Limb (tissue), 2 donors: ENCODE measurements around the gene ICE2.

Experiments used
- DNase-seq, 2 donors: peaks; one replicate each; pipeline ENCODE4 v3.0.0-alpha.2; 2016; ENCODE audit errors: extremely low spot score in 2 of 2

The ICE2 gene, protein sequence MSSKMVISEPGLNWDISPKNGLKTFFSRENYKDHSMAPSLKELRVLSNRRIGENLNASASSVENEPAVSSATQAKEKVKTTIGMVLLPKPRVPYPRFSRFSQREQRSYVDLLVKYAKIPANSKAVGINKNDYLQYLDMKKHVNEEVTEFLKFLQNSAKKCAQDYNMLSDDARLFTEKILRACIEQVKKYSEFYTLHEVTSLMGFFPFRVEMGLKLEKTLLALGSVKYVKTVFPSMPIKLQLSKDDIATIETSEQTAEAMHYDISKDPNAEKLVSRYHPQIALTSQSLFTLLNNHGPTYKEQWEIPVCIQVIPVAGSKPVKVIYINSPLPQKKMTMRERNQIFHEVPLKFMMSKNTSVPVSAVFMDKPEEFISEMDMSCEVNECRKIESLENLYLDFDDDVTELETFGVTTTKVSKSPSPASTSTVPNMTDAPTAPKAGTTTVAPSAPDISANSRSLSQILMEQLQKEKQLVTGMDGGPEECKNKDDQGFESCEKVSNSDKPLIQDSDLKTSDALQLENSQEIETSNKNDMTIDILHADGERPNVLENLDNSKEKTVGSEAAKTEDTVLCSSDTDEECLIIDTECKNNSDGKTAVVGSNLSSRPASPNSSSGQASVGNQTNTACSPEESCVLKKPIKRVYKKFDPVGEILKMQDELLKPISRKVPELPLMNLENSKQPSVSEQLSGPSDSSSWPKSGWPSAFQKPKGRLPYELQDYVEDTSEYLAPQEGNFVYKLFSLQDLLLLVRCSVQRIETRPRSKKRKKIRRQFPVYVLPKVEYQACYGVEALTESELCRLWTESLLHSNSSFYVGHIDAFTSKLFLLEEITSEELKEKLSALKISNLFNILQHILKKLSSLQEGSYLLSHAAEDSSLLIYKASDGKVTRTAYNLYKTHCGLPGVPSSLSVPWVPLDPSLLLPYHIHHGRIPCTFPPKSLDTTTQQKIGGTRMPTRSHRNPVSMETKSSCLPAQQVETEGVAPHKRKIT

DNA sequence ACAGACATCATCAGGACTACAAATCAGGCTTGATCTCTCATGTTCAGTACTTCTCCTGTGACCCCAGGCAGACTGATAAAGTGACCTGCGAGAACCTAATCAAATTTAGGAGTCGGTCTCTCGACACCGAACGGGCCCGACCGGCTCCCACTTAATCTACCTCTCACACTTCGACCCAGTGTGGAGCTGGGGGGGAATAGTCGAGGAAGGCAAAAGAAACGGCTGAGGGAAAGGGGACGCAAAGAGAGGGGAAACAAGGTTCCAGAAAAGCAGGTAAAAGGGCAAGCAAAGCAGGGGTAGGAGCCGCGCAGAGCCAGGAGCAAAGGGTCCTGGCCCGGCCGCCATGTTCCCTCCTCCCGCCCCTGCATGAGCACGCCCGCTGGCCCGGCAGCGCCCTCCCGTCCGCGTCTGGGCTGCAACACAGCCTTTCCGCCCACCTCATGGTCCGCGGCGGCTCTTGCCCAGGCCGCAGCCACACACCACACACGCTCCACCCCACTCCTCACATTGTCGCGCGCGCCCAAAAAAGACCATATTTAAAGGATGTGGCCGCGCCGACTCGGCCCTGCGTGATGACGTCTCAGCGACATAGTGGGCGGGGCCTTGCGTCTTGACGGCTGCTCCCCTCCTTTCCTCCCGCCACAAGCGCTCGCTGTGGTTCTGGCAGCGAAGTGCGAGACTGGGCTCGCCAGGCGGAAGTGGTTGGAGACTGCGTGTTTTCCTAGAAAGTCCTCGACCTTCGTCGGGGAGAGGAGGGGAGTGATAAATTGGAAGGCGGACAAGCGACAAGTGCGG is at the start of gene ICE2:
Gene ICE2 (minus strand): TSS at position 577 of the 795 bp plus-strand sequence. CDS start 1,165 bp downstream, outside the sequence.
- DNase-seq: peak; percentile 97 to 98

DNA sequence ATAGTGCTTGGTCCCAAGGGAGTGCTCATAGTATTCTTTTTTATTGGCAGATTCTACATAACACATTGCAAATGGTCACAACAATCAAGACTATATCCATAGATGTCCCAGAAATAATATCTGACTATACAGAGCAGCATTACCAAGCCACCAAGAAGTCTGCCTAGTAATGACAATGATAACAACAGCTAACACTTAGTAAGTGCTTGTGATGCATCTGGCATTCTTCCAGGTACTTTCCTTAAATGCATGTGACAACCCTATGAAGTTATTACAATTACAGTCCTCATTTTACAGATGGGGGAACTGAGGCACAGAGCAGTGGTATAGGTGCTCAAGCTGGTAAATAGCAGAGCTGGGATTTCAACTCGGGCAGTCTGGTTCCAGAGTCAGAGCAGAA is 49.6 kb upstream of the ICE2 start:
- no peak for DNase-seq

DNA sequence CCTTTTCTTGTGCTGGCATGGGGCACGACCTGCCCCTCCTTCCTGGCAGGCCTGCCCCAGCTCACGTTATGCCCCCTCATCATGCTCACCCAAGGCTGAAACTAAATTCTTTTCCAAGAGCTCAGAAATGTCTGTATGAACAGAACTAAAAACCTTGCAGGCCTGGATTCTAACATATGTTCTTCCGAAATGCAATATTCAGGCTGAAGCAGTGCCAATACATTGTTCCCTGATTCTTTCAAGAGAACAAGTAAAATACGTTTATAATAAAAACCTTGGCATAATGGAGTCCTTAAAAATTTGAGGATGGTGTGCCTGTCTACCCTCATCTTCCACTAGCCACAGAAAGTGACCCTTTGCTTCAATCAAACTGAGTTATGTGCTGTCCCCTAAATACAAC is 48.5 kb upstream of the ICE2 start:
- DNase-seq: no peak

DNA sequence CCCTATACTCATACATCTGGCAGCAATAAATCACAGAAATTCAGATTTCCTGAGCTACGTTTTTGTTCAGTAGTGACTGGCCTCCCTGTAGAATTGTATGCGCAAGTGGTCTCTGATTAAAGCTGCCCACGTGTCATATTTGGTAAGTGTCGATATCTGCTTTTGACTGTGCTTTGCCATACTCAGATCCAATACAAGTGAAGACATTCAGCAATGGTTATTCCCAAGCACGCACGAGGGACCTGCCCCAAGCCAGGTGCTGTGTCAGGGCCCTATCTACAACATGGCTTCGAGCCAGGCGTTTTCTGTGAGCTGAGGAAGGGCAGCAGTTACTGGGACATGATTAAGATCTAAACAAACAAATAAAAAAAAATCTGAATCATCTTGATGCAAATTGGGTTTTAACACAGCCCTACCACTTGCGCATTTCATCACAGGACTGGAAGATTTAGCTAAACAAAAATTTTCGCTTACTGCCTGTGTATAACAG is 47.2 kb upstream of the ICE2 start:
- DNase-seq: peak in 1 of 2 donors; percentile 38

DNA sequence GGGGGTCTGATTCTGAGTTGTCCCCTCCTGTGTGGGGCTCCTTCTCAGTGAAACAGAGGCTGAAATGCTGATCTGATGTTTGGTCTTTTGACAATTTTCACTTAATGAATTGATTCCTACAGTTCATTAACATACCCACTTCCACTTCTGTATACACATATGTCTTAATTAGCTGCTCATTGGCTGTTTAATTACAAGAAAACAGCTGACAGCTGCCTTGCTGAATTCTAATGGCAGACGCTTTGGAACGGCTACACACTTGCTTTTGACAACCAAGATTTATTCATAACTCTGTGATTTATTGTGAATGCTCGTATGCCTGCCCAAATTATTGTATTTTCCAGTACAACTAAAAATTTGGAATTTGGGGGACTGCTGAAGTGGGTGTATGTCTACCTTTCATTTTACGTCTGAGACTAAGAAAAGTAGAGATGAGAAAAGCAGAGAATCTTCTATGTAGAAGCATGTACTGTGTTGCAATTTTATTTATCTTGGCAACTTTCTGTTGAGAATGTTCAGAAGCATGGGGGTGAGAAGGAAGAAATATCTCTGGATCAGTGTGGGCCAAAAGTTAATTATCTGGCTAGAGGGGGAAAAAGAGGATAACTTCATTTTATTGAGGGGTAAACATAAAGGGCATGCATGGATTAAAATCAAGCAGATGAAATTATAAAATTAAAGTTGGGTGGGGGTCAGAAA is 46.5 kb upstream of the ICE2 start:
- no peak for DNase-seq

DNA sequence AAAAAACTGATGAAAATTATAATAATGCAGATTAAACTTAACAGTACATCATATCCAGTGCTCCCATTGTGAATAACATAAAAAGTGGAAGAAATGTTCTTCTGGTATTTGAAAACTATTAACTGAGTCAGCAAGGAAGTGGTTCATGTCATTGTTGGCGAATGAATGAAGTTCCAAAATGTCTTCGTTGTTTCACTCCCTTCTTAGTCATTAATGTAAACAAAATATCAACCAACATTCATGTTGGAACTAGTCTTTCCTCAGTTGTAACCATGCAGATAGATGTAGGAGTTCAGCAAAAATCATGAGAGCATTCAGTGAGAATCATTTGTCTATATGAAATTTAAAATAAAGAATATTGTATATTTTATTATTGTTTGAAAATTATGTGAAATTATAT is 44.1 kb upstream of the ICE2 start:
- no peak for DNase-seq

DNA sequence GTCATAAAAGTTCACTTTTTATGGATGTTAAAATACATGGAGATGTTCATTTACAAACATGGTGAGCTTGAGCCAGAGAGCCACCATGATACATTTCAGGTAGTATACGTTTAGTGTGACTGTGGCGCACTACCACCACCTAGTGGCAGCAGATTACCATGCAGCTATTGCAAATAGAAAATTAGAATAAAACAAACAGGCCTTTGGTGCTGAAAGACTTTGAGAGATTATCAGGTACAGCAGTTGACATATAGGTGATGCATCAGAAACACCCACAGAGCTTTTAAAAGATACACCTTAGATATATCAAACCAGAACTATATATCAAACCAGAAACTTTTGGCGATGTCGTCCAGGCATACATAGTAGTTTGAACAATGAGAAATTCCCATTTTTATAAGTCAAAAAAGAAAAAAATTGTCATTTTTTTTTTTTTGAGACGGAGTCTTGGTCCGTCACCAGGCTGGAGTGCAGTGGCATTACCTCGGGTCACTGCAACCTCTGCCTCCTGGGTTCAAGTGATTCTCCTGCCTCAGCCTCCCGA is 42.0 kb upstream of the ICE2 start:
- DNase-seq: peak; percentile 54 to 80

DNA sequence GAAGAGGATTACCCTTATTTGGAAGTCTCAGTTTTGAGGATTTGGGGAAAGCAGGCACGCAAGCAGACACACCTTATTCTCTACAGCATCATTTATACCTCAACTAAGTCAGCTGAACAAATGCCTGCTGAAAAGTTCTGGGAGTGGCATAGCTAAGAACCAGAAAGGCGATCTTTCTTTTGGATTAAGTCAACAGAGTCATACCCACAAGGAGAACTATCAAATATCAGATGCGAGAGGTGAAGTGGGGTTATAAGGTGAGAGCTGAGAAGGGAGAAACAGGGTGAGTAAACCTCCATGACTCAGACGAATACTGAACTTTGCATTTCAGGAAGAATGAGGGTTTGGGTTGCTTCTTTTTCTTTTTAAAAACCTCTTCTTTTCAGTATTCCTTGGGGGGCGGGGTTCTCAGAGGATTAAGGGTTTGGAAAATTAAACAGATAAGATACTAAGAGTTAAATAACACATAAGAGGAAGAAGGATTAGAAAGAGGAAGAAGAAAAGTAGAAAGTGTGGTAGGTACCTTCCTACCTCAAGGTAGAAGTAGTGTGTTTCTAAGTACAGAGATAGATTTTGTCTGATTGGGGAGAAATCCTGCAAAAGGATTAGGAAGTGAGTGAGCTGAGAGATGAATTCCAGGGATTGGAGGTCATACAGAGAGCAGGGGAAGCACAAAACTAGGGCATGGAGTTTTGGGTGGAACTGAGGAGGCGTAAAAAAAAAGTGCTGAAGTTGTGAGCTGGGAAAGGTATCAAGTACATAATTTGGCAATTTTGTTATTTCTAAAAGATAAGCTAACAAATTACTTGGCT is 41.3 kb upstream of the ICE2 start:
- no peak for DNase-seq

DNA sequence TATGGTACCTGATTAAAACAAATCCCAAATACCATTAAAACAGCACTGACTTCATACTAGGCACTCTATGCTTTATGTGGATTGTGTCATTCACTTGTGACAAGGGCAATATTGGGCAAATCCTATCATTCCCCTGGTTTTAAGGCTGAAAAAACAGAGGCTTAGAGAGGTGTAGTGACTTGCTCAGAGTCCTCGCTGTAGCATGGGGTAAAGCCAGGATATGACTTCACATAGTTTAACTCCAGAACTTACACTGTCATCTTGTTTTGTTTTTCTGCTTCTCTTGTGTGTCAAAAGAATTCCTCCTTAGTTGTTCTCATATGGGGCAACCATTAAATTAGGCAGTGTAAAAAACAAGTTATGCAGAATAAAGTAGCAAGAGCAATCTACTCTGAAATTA is 40.3 kb upstream of the ICE2 start:
- no peak for DNase-seq

DNA sequence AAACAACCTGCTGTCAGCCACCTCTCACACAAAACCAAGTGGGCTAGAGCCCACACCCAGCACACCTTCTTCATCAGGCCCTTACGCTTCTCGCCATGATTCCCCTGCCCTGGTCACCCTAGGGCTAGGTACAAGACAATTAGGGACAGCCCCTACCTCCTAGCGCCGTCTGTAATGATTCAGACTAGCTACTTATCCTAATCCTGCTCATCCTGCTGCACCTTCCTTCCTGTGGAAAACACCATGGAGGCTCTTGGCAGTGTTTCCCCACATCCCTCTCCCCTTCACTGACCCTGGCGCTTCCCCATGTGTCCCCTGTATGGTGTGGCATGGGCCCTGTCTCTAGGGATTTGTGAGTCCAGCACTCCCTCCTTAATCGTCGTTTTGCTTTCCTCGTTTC is 39.6 kb upstream of the ICE2 start:
- DNase-seq: no peak

DNA sequence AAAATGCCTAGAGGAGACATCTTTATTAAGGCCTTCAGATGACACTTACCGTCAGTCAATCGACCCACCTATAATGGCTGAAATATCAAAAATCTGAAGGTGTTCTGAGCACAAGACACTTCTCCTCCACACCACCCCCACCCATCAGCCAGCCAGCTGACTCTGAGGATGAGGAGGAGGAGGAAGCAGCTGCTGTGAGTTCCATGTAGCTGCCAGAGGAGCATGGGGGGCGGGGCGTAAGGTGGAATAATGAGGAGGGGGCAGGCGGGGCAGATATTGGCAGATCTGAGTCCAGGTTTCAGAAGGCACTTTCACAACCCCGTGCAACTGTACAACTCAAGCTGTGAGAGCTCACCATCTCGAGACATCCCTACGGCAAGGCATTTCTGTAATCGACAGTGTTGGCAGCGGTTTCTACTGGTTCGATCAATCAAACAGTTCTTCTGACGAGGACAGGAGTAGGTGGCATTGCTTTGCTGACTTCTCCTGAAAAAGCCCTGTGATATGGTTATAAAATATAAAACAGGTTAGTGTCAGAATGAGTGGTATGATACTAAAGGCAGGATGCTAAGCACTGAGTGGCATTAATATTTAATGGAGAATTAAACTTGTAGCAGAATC is 35.4 kb upstream of the ICE2 start:
- DNase-seq: no peak

DNA sequence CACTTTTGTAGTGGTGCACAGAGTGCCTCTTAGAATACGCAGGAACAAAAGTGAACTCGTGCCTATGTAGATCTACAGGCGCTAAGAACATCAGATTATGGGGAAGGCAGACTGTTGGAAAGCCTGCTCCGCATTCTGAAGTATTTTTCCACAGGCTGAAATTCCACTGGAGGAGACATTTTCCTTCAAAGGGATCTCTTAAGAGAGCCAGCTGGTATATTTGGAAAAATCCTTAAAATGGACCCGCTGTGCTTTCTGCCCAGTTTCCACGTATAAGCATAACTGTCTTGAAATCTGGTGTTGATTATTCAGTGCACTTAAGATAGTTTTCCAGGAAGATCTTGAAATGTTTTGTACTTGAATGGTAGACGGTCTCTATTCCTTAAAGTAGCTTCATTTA is 34.7 kb upstream of the ICE2 start:
- no peak for DNase-seq

DNA sequence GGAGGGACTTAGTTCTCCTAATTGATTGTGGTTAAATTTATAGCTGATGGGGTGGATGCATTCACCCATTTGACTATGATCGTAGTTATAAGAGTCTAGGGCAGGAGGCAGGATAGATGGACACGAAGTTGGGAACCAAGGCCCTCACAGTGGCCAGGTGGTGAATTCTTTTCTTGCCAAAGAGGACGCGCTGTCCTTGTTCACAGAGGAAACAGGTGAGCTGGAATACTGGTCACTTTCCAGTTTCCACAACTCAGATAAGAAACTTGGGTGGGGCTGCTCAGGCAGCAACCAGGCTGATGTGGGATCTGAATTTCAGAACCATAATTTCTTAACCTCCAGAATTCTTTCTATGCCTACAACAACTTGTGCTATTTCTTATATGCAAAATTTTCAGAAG is 34.0 kb upstream of the ICE2 start:
- no peak for DNase-seq

DNA sequence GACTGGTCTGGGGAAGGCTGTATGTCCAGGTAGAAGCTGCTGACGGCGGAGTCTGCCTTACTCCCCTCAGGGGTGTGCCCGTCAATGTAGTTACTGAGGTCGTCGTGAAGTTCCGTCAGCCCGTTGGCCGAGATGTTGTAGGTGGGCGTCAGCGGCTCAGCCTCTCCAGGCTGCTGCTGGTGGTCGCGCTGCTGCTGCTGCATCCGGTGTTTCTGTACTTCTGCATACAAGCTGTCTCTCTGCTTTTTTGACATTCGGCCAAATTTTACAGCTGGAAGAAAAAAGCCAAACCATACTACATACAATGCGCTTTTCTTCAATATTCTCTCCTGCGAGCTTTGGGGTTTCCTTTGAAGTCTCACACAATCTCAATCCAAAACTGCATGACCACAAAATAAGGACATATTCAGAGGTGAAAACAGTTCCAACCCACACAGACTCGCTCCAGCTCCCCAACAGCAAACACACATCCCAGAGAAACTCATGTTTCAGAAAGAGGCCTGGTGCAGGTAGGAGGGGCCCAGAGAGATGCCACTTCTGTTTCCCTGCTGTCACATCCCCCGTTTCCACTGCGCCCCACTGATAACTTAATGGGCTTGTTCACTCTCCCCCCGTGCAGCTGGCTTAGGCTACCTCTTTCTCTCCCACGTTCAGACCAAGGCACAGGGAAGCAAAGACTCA is 32.5 kb upstream of the ICE2 start:
- DNase-seq: peak; percentile 36 to 62

DNA sequence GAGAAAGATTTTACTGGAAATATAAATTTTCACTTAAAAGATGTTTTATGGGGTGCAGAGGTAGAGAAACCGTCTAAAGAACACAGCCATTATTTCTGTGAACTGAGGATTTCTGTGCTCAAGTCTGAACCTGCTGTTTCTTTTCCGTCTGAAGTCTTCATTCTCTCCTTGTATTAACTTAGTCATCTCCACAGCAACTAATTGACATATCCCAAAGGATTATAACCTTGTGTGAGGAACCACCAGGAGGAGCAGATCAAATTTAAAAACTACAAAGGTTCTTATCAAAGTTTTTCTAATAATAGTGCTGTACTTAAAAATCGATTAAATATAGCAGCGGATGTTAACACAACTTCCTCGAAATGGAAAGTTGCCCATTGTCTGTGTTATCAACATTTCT is 31.1 kb upstream of the ICE2 start:
- no peak for DNase-seq

DNA sequence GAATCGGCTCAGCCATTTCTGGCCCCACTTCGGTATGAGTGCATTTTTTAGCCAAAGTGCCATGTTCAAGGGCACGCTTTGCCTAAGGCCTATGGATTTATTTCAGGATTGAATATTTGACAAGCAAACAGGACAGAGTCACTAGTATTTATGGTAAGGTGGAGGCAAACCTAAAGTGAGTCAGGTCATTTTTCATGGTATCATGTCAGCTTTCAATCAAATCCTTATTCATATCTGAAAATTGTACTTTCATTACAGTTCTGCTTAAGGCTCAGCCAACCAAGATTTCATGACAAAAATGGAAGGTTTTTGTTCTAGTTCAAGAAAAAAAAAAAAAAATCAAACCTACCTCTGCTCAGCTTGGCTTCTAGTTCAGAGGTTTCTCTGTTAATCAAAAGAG is 30.5 kb upstream of the ICE2 start:
- no peak for DNase-seq

DNA sequence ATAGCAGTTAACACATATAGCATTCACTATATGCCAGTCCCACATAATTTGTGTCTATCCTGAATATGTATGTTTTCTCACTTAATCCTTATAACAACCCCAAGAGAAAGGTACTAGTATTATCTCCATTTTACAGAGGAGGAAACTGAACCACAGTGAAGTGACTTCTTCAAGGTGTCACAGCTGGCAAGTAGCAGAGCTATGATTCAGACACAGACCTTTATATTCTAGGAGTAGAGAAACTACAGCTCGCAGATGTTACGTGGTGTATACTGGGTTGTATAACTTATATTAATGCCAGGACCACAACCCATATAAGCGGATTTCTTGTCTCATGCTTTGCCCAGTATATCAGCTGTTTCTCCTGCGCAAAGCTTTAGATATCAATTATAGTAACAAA is 29.5 kb upstream of the ICE2 start:
- DNase-seq: no peak

DNA sequence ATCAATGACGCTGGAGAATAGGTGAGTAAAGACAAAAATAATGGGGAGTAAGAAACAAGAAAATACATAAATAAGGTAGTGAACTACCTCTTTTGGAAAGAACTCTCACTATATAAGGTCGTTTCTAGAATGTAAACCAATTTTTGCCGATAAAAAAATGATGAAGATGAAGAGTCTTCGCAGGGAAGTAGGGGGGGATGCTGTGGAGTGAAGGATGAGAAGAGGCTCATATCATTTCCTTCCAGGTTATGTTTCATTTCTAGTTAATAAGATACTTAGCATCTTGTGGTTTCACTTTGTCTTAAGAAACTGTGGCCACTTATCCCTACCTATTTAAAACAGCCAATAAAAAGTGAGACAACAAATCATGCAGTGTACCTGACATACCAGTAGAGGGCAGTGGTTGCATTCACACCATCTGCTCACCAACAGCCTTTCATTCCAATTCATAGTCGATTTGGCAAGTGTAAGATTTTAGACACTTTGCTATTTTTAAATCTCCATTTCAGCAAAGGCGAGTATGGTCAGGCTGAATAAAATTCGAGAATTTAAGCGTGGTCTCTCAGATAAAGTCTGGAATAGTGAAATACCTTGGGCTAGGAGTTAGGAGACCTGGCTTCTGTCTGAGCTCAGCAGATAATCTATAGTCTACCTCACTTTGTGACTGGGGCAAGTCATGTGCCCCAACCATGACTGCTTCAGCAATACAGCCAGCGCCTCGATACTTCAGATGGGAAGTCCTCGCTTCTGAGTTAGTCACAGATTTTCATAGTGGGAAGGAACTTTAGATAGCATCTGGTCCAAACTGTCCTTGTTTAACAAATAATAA is 28.9 kb upstream of the ICE2 start:
- DNase-seq: peak; percentile 41 to 83
